Neural cell (in vitro differentiated cells): Measurements from ENCODE around the gene ZBTB40. TPM values are rescaled to one million over a fixed set of nuclear protein-coding genes. Genes with fewer than 3 reads are reported as not detected.

Experiments used
- H2AFZ ChIP-seq: fragments of 200-600, 300-800 bp; sonication (generic), shearing (Covaris generic); 2 replicates; pipeline ENCODE4 v1.6.0; 2014; ENCODE audit warnings: low read depth, mild to moderate bottlenecking, antibody characterized with exemption, low read length, moderate library complexity
- H3F3A ChIP-seq: fragments of 200-600 bp; shearing (Covaris generic); 2 replicates; pipeline ENCODE4 v1.6.1; 2016; ENCODE audit warnings: mild to moderate bottlenecking, moderate library complexity, mixed read lengths, antibody characterized with exemption, low read length; ENCODE audit not compliant: insufficient read depth, poor library complexity, severe bottlenecking
- H3K27ac ChIP-seq: fragments of 200-600, 300-800 bp; sonication (generic), shearing (Covaris generic); 2 replicates; pipeline ENCODE4 v1.5.1; 2014; ENCODE audit warnings: mild to moderate bottlenecking, low read length, moderate library complexity
- H3K27me3 ChIP-seq: fragments of 300-800, 200-600 bp; sonication (generic), shearing (Covaris generic); 2 replicates; pipeline ENCODE4 v1.6.0; 2014; ENCODE audit warnings: mild to moderate bottlenecking, low read depth, low read length, moderate library complexity; ENCODE audit not compliant: insufficient read depth
- H3K36me3 ChIP-seq: fragments of 300-800, 200-600 bp; sonication (generic), shearing (Covaris generic); 2 replicates; pipeline ENCODE4 v1.5.1; 2014; ENCODE audit warnings: mild to moderate bottlenecking, antibody characterized with exemption, low read length, moderate library complexity; ENCODE audit not compliant: insufficient read depth
- H3K4me2 ChIP-seq: fragments of 300-800, 200-600 bp; sonication (generic), shearing (Covaris generic); 2 replicates; pipeline ENCODE4 v1.6.0; 2014; ENCODE audit warnings: mild to moderate bottlenecking, low read length
- H3K4me3 ChIP-seq: fragments of 300-800, 200-600 bp; sonication (generic), shearing (Covaris generic); 2 replicates; pipeline ENCODE4 v1.5.1; 2014; ENCODE audit warnings: mild to moderate bottlenecking, low read length, moderate library complexity
- H3K79me2 ChIP-seq: fragments of 200-600 bp; shearing (Covaris generic); replicated peaks from 2 replicates; pipeline ENCODE4 v1.6.0; 2014; ENCODE audit warnings: mild to moderate bottlenecking, low read length, moderate library complexity; ENCODE audit not compliant: insufficient read depth
- H3K9ac ChIP-seq: fragments of 300-800, 200-600 bp; sonication (generic), shearing (Covaris generic); 2 replicates; pipeline ENCODE4 v1.6.1; 2016; ENCODE audit warnings: mild to moderate bottlenecking, low read length, mixed read lengths
- H3K9me2 ChIP-seq: fragments of 200-600 bp; shearing (Covaris generic); 2 replicates; pipeline ENCODE4 v1.6.1; 2016; ENCODE audit warnings: mild to moderate bottlenecking, low read length, mixed read lengths; ENCODE audit not compliant: insufficient read depth
- H3K9me3 ChIP-seq: fragments of 200-600, 300-800 bp; sonication (generic), shearing (Covaris generic); 2 replicates; pipeline ENCODE4 v1.6.1; 2016; ENCODE audit warnings: mild to moderate bottlenecking, mixed run types, low read length, moderate library complexity, mixed read lengths
- H4K20me1 ChIP-seq: fragments of 200-600 bp; shearing (Covaris generic); 2 replicates; pipeline ENCODE4 v1.6.1; 2016; ENCODE audit warnings: mild to moderate bottlenecking, mixed run types; ENCODE audit not compliant: insufficient read depth
- EP300 ChIP-seq: fragments of 450-650 bp; conservative IDR thresholded peaks from 2 replicates; pipeline ENCODE4 v1.6.1; 2014; ENCODE audit warnings: antibody characterized with exemption, mild to moderate bottlenecking, moderate library complexity; ENCODE audit not compliant: poor library complexity, severe bottlenecking
- EZH2 ChIP-seq: fragments of 200-600, 300-800 bp; shearing (Covaris generic), sonication (generic); IDR thresholded peaks from 2 replicates; pipeline ENCODE4 v1.6.1; 2014; ENCODE audit warnings: antibody characterized with exemption, low read length, borderline replicate concordance, mild to moderate bottlenecking; ENCODE audit not compliant: insufficient read depth, poor library complexity, severe bottlenecking
- MXI1 ChIP-seq: fragments of 450-650 bp; conservative IDR thresholded peaks from 2 replicates; pipeline ENCODE4 v1.6.1; 2014; ENCODE audit warnings: antibody characterized with exemption, mild to moderate bottlenecking; ENCODE audit not compliant: poor library complexity, severe bottlenecking
- POLR2AphosphoS5 ChIP-seq: IDR thresholded peaks from 2 replicates; pipeline ENCODE4 v1.6.1; 2012
- RAD21 ChIP-seq: fragments of 450-650 bp; conservative IDR thresholded peaks from 2 replicates; pipeline ENCODE4 v1.6.1; 2014; ENCODE audit warnings: antibody characterized with exemption, mild to moderate bottlenecking, moderate library complexity
- SMC3 ChIP-seq: fragments of 450-650 bp; conservative IDR thresholded peaks from 2 replicates; pipeline ENCODE4 v1.6.1; 2014; ENCODE audit warnings: antibody characterized with exemption, mild to moderate bottlenecking, moderate library complexity; ENCODE audit not compliant: poor library complexity
- TAF1 ChIP-seq: IDR thresholded peaks from 2 replicates; pipeline ENCODE4 v1.6.1; 2012; ENCODE audit warnings: low read depth
- polyA plus RNA-seq: library from polyadenylated mRNA; depleted of rRNA; stranded (reverse); fragments of >200 nt; gene quantifications from 2 replicates; pipeline ENCODE4 v1.2.3, GENCODE V29; 2014
- TF ChIP-seq, protein P1 (sequence below): fragments of 450-650 bp; IDR thresholded peaks from 2 replicates; pipeline ENCODE4 v1.5.1; 2014; ENCODE audit warnings: antibody characterized with exemption, mild to moderate bottlenecking, moderate library complexity; ENCODE audit not compliant: poor library complexity, severe bottlenecking
- TF ChIP-seq, protein P2 (sequence below): IDR thresholded peaks from 2 replicates; pipeline ENCODE4 v1.6.1; 2012; ENCODE audit warnings: borderline replicate concordance

The ZBTB40 gene
- polyA plus RNA-seq, 1 donor from 2014 or later: 12.7 TPM

DNA sequence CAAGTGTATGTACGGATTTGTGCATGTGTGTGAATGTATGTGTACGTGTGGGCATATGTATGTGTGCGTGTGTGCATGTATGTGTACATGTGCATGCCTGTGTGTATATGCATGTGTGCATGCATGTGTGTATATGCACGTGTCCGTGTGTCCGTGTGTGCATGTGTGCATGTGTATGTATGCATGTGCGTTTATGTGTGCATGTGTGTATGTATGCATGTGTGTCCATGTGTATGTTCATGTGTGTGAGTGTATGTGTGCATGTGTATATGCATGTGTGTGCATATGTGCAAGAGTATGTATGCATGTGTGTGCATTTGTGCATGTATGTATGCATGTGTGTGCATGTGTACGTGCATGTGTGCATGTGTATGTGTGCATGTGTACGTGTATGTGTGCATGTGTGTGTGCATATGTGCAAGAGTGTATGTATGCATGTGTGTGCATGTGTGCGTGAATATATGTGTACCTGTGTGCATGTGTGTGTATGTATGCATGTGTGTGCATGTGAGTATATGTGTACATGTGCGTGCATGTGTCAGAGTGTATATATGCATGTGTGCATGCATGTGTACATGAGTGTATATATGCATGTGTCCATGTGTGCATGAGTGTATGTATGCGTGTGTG is 127.2 kb downstream of the ZBTB40 start:
- H3F3A ChIP-seq: no peaks in the 10 kb centered on the region
- H3K36me3 ChIP-seq: no peaks in the 10 kb centered on the region
- H3K9me2 ChIP-seq: no peaks in the 10 kb centered on the region
- no peaks in the 10 kb centered on the region for H3K27me3 ChIP-seq
- H3K79me2 ChIP-seq: no peaks in the 10 kb centered on the region
- no peak overlapping the region for H3K4me2 ChIP-seq
- TF ChIP-seq TAF1 (no peak), MXI1 (no peak), EP300 (no peak), POLR2AphosphoS5 (no peak), RAD21 (no peak), EZH2 (no peak), SMC3 (no peak)
- TF ChIP-seq, protein P1, sequence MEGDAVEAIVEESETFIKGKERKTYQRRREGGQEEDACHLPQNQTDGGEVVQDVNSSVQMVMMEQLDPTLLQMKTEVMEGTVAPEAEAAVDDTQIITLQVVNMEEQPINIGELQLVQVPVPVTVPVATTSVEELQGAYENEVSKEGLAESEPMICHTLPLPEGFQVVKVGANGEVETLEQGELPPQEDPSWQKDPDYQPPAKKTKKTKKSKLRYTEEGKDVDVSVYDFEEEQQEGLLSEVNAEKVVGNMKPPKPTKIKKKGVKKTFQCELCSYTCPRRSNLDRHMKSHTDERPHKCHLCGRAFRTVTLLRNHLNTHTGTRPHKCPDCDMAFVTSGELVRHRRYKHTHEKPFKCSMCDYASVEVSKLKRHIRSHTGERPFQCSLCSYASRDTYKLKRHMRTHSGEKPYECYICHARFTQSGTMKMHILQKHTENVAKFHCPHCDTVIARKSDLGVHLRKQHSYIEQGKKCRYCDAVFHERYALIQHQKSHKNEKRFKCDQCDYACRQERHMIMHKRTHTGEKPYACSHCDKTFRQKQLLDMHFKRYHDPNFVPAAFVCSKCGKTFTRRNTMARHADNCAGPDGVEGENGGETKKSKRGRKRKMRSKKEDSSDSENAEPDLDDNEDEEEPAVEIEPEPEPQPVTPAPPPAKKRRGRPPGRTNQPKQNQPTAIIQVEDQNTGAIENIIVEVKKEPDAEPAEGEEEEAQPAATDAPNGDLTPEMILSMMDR: no peak
- TF ChIP-seq, protein P2, sequence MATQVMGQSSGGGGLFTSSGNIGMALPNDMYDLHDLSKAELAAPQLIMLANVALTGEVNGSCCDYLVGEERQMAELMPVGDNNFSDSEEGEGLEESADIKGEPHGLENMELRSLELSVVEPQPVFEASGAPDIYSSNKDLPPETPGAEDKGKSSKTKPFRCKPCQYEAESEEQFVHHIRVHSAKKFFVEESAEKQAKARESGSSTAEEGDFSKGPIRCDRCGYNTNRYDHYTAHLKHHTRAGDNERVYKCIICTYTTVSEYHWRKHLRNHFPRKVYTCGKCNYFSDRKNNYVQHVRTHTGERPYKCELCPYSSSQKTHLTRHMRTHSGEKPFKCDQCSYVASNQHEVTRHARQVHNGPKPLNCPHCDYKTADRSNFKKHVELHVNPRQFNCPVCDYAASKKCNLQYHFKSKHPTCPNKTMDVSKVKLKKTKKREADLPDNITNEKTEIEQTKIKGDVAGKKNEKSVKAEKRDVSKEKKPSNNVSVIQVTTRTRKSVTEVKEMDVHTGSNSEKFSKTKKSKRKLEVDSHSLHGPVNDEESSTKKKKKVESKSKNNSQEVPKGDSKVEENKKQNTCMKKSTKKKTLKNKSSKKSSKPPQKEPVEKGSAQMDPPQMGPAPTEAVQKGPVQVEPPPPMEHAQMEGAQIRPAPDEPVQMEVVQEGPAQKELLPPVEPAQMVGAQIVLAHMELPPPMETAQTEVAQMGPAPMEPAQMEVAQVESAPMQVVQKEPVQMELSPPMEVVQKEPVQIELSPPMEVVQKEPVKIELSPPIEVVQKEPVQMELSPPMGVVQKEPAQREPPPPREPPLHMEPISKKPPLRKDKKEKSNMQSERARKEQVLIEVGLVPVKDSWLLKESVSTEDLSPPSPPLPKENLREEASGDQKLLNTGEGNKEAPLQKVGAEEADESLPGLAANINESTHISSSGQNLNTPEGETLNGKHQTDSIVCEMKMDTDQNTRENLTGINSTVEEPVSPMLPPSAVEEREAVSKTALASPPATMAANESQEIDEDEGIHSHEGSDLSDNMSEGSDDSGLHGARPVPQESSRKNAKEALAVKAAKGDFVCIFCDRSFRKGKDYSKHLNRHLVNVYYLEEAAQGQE: no peak
- no peaks in the 10 kb centered on the region for H3K9me3 ChIP-seq
- H4K20me1 ChIP-seq: no peaks in the 10 kb centered on the region
- H2AFZ ChIP-seq: no peak overlapping the region
- H3K27ac ChIP-seq: no peak overlapping the region
- no peak overlapping the region for H3K9ac ChIP-seq
- H3K4me3 ChIP-seq: no peak overlapping the region

DNA sequence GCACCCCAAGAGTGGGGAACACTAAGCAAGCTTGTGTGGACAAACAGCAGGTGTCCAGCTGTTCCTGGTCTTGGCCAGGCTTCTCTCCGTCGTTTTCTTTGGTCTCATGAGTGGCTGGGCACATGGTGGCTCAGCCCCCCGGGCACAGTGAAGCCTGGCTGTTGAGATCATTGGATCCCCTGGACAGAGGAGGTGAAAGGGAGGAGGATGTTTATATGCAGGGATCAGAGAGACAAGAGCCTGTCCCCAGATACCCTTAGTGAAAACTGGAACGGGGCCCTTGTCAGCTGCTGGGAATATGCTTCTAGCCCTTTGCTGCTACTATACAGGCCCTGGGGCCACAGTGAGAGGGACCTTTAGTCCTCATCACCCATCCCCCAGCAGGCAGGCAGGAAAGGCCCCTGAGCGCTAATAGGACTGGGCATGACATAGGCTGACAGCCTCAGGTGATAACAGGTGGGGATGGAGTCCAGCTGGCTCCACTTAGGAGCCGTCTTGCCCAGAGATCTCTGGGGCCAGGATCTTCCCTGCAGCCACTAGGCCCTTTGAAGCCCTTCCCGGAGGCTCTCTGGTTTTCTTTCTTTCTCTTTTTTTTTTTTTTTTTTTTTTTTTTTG is 128.0 kb downstream of the ZBTB40 start:
- H4K20me1 ChIP-seq: no peaks in the 10 kb centered on the region
- no peak overlapping the region for H3K9ac ChIP-seq
- no peaks in the 10 kb centered on the region for H3K27me3 ChIP-seq
- H3K27ac ChIP-seq: no peak overlapping the region
- H3K4me2 ChIP-seq: no peak overlapping the region
- H3K36me3 ChIP-seq: no peaks in the 10 kb centered on the region
- H3F3A ChIP-seq: no peaks in the 10 kb centered on the region
- no peak overlapping the region for H2AFZ ChIP-seq
- no peaks in the 10 kb centered on the region for H3K9me2 ChIP-seq
- TF ChIP-seq EP300 (no peak), RAD21 (no peak), SMC3 (no peak), EZH2 (no peak), MXI1 (no peak), POLR2AphosphoS5 (no peak), TAF1 (no peak)
- TF ChIP-seq, protein P2: no peak
- TF ChIP-seq, protein P1: no peak
- H3K79me2 ChIP-seq: no peaks in the 10 kb centered on the region
- H3K4me3 ChIP-seq: no peak overlapping the region
- H3K9me3 ChIP-seq: no peaks in the 10 kb centered on the region
